Fibroblast of upper back skin (primary cell): Measurements from ENCODE around the gene USP49.

ENCODE experiments used
- DNase-seq: peaks from one replicate; pipeline ENCODE4 v3.0.0-alpha.2; 2013

USP49 gene

DNA sequence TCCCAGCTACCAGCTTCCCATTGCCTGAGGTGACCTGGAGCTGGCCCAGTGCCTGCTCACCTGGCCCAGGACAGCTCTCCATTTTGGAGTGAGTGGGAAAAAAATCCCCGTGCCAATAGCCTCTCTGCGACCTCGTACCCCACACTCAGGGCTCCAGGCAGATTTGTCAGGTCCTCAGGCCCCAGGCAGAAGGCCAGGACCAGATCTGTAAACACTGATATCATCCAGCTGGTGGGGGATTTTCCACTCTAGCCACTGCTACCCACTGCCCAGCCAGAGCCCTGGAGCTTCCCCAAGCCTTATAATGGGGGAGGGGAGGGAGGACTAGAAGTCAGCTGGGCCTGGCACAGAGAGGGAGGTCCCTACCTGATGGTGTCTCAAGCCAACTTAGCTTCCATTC lies 146.6 kb downstream of the USP49 start:
- no peak for DNase-seq

DNA sequence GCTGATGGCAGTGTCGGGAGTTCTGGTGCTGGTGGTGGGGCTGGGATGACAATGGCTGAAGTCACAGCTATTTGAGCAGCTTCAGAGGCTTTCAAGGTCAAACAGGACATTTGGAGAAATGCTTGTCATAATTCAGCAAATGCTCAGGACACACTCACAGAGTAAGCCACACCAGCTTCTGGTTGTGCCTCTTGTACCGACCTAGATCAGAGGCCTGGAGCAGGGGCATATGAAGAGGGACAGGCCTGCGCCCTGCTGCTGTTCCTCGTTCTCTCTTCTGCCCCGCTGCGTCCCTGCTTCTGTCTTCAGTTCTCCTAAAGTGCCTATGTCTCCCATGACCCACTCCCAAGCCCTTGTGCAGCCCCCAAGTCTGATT lies 147.1 kb downstream of the USP49 start:
- no peak for DNase-seq

DNA sequence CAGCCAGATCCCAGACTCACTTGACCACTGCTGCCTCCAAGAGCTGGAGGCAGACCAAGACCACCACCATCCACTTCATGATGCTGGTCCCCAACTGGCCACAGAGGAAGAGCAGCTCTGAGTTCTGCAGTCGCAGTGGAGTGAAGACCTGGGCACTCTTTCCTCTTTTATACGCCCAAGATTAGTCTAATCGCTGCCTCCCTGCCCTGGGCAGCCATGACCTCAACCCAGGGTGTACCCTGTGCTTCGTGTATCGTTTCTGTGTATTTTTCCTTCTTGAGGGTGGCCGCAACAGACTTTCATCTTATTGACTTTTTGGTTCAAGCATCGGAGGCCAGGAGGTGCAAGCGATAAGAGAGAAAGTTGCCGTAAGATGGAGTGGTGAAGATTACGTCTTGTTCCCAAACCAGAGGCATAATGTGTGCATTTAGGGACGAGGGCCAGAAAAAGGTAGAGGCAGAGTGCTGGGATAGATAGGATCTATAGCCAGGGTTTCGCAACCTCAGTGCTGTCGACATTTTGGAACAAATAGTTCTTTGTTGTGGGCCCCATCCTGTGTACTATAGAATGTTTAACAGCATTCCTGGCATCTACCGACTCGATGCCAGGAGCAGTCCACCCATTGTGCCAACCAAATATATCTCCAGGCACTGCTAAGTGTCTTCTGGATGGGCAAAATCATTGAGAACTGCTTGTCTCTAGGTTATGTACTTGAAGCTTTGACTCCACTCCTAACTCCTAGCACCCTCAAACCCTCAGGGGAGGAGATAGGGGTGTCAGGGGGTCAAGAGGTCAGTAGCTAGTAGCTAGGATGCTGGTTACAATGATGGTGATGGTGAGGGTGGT lies 147.7 kb downstream of the USP49 start, which contains the start of gene PGC:
PGC (minus strand) TSS at position 142 of the 846 bp plus-strand sequence; CDS start at position 79, 63 bp downstream.
- no peak for DNase-seq

DNA sequence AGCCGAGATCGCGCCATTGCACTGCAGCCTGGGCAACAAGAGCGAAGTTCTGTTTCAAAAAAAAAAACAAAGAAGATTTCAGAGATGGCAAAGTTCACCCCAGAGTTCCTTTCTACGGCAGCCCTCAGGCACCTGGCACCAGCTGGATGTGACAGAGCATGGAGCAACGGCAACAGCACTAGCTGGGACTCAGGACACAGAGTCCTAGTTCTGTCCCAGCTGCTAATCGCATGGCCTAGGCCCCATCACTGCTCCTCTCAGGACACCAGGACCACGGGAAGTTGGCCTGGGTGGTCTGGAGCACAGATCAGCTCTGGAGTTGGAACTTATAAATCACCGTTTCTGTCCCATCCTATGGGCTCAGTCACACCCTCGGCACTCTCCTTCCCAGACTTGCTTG lies 149.1 kb downstream of the USP49 start:
- no peak for DNase-seq

DNA sequence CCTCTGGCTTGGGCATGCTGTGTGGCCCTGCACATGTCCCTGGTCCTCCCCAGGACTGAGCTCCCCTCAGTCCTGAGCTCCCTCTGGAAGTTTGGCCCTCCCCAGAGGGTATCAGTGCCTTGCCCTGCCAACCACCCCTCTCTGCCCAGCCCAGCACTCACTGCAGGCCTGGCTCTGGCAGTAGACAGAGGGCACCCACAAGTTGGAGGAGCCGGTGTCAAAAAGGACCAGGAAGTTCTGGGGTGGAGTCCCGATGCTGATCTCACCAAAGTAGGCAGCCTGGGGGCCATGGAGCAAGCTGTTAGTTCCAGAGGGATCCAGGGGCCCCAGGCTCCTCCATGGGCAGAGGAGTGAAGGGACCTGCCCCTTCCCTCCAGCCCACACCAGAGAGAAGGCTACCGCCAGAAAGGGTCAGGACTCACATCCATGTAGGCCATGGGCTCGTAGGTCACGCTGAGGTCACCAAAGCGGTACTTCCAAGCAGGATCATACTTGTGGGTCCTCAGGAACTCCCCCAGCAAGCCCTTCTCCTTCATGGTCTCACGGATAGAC lies 150.9 kb downstream of the USP49 start:
- no peak for DNase-seq

DNA sequence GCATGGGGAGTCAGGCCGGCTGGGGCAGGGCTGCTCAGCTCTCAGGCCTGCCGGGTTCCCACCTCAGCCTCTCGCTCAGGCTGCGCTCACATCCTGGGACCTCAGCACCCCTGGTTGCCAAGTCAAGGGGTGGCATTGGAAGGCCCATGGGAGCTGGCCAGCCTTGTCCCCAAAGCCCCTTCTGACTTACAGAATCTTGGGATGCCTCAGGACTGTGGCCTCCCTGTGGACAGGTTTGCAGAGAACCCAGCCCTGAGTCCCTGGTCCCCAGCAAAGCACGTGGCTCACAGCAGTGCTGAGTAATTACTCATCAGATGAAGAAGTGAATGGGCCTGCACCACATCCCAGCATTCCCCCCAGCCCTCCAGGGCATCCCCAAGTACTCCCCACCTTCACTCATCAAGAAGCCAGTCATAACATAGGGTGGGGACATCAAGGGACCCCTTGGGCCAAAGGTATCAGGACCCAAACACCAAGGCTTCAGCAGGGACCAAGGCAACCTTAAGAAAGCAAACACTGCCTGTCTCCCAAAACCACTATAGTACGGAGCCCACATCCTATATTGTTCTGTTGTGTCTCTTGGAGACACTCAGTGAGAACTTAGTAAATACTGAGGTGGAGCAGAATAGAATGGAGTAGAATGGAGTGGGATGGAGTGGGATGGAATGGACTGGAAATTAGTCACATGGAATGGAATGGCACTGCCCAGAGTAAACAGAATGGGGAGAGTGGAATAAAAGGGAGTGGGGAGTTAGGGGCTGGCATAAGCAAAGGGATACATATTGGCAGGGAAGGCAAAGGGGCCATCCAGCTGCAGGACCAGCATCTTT lies 151.6 kb downstream of the USP49 start:
- no peak for DNase-seq

DNA sequence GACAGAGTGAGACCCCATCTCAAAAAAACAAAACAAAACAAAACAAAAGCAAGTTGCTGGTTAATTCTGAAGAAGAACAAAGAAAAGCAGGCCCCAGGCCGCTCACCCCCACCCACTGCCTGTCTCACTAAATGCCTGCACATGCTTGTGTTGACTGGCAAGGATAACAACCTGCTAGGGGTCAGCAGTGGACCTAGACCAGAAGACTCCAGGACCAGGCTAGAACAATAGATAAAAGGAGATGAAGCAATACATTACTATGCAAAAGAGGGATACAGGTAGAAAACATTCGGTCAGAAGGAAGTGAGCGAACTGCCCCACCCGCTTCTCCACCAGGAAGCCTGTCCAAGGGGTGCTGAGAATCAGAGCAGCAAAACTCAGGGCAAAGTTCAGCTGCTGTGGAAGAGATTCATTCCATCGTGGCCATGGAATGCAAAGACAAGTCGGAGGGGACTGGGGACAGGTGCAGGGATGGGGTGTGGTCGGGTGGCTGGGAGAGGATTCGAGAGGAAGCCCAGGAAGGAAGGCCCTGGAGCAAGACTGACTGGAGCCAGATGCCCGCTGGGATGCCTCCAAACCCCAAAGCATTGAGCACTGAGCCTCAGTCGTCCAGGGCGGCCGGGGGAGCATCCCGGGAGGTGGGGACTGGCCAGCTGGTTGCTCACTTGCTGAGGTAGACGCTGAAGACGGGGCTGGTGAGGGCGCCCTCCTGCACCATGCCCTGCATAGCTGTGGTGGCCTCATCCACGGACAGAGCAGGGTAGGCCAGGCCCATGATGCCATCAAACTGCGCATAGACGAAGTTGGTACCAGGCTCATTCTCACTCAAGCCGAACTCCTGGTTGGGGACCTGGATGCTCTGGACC lies 153.3 kb downstream of the USP49 start:
- DNase-seq = no peak

DNA sequence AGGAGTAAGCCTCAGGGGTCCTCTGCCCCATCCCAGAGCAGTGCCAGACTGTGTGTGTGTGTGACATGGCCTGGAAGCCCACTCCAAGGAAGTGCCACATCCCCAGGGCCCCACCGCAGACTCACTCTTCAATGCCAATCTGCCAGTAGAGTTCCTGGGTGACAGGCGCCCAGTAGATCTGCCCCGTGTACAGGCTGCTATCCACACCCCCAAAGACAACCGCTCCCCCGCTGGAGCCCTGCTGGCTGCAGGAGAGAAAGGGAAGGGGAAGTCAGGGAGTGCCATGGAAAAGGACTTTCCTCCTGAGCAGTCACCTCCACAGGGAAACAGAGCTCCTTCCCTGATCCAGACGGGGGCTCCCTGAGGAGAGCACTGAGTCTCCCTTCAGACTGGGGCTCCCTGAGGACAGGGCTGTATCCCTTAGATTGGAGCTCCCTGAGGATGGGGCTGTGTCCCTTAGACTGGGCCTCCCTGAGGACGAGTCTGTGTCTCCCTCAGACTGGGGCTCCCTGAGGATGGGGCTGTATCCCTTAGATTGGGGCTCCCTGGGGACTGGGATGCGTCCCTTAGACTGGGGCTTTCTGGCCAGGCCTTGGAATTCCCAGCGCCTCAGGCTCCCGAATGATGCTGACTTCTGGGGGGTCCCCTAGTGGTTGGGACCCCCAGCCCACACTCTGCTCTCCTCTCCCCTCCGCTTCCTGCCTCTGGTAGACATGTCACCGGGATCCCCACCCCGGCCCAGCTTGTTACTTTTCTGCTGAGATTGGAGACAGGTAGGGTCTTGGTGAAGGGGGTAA lies 154.6 kb downstream of the USP49 start:
- no peak for DNase-seq
